CD14-positive monocyte (primary cell): ENCODE measurements around the gene CNKSR2. TPM values are rescaled to one million over a fixed set of nuclear protein-coding genes. Genes with fewer than 3 reads are reported as not detected.

ENCODE experiments used
- DNase-seq, 3 donors: peaks; one replicate each; pipeline ENCODE4 v3.0.0-alpha.2; 2011 to 2022
- H2AFZ ChIP-seq: 2 replicates; pipeline ENCODE4 v1.6.0; 2012; ENCODE audit warnings: mild to moderate bottlenecking, low read depth, low read length, inconsistent platforms; ENCODE audit not compliant: insufficient read depth, poor library complexity, severe bottlenecking
- H3K27ac ChIP-seq, 2 donors: 1 replicate in 1 of 2; 2 replicates in 1 of 2; pipeline ENCODE4 v1.5.1; 2012 to 2013; ENCODE audit warnings: low read length in 2 of 2, control low read depth in 1 of 2, inconsistent platforms in 1 of 2, low read depth in 1 of 2, mild to moderate bottlenecking in 1 of 2
- H3K27me3 ChIP-seq, 2 donors: one replicate each; pipeline versions ENCODE4 v1.6.0 to v1.6.1; 2011 to 2013; ENCODE audit warnings: low read length in 2 of 2; ENCODE audit not compliant: control insufficient read depth in 2 of 2, insufficient read depth in 2 of 2
- H3K36me3 ChIP-seq, 2 donors: replicated peaks in 1 of 2; 1 replicate in 1 of 2; 2 replicates in 1 of 2; pipeline versions ENCODE4 v1.5.1 to v1.6.1; 2012 to 2013; ENCODE audit warnings: low read length in 2 of 2, control low read depth in 1 of 2, inconsistent platforms in 1 of 2, mild to moderate bottlenecking in 1 of 2; ENCODE audit not compliant: insufficient read depth in 2 of 2, control insufficient read depth in 1 of 2
- H3K4me1 ChIP-seq, 2 donors: 1 replicate in 1 of 2; 2 replicates in 1 of 2; pipeline versions ENCODE4 v1.5.1 to v1.6.1; 2012 to 2013; ENCODE audit warnings: low read length in 2 of 2, control low read depth in 1 of 2, inconsistent platforms in 1 of 2, mild to moderate bottlenecking in 1 of 2, moderate library complexity in 1 of 2; ENCODE audit not compliant: insufficient read depth in 2 of 2, control insufficient read depth in 1 of 2
- H3K4me2 ChIP-seq: replicated peaks from 2 replicates; pipeline ENCODE3; 2012; ENCODE audit warnings: low read length, moderate library complexity, mild to moderate bottlenecking; ENCODE audit not compliant: poor library complexity, severe bottlenecking; ENCODE audit errors: extremely low read depth
- H3K4me3 ChIP-seq, 3 experiments: fragments of 200-600 bp in 1 of 3; sonication (generic) in 1 of 3; replicated peaks in 1 of 3; 1 replicate in 2 of 3; 2 replicates in 1 of 3; pipeline ENCODE4 v1.5.1; 2011 to 2013; ENCODE audit warnings: low read length in 3 of 3, mild to moderate bottlenecking in 3 of 3, control low read depth in 2 of 3, low read depth in 2 of 3, inconsistent platforms in 1 of 3, moderate library complexity in 1 of 3
- H3K79me2 ChIP-seq: 2 replicates; pipeline ENCODE4 v1.6.0; 2012; ENCODE audit warnings: mild to moderate bottlenecking, control low read depth, inconsistent platforms, low read length, moderate library complexity; ENCODE audit not compliant: insufficient read depth
- H3K9ac ChIP-seq: 2 replicates; pipeline ENCODE4 v1.6.0; 2017; ENCODE audit warnings: low read length, mild to moderate bottlenecking; ENCODE audit not compliant: insufficient read depth, poor library complexity, severe bottlenecking
- H3K9me3 ChIP-seq, 2 donors: replicated peaks in 1 of 2; 1 replicate in 1 of 2; 2 replicates in 1 of 2; pipeline versions ENCODE4 v1.5.1 to v1.6.1; 2012 to 2013; ENCODE audit warnings: low read length in 2 of 2, control low read depth in 1 of 2; ENCODE audit not compliant: control insufficient read depth in 1 of 2, insufficient read depth in 1 of 2
- H4K20me1 ChIP-seq: 2 replicates; pipeline ENCODE4 v1.6.0; 2012; ENCODE audit warnings: mild to moderate bottlenecking, low read length, control low read depth, moderate library complexity; ENCODE audit not compliant: insufficient read depth
- H3K27ac Mint-ChIP-seq, 7 donors: one replicate each; pipeline ENCODE4 v1.8.0; 2020; ENCODE audit warnings: mild to moderate bottlenecking in 7 of 7, mixed read lengths in 7 of 7, moderate library complexity in 6 of 7, inconsistent platforms in 2 of 7
- H3K27me3 Mint-ChIP-seq, 3 donors: one replicate each; pipeline ENCODE4 v1.8.0; 2021 to 2022; ENCODE audit warnings: low read depth in 3 of 3, mild to moderate bottlenecking in 3 of 3, mixed read lengths in 3 of 3, moderate library complexity in 3 of 3, inconsistent platforms in 1 of 3
- H3K36me3 Mint-ChIP-seq, 2 donors: one replicate each; pipeline ENCODE4 v1.8.0; 2020; ENCODE audit warnings: mixed read lengths in 2 of 2, inconsistent platforms in 1 of 2, mild to moderate bottlenecking in 1 of 2
- H3K4me1 Mint-ChIP-seq: one replicate; pipeline ENCODE4 v1.8.0; 2020; ENCODE audit warnings: mild to moderate bottlenecking, mixed read lengths
- H3K4me3 Mint-ChIP-seq, 2 donors: one replicate each; pipeline ENCODE4 v1.8.0; 2020; ENCODE audit warnings: mild to moderate bottlenecking in 2 of 2, mixed read lengths in 2 of 2, moderate library complexity in 1 of 2
- H3K9me3 Mint-ChIP-seq, 7 donors: one replicate each; pipeline ENCODE4 v1.8.0; 2020 to 2022; ENCODE audit warnings: mixed read lengths in 7 of 7, mild to moderate bottlenecking in 6 of 7, moderate library complexity in 6 of 7, inconsistent platforms in 2 of 7
- CTCF ChIP-seq: fragments of 200-600 bp; IDR thresholded peaks from one replicate; pipeline ENCODE4 v1.8.0; 2022; ENCODE audit warnings: antibody characterized with exemption, mild to moderate bottlenecking
- WGBS: methylation state at CpG from one replicate; pipeline ENCODE4 v1.1.5; 2013; ENCODE audit warnings: missing lambda C conversion rate; ENCODE audit not compliant: insufficient coverage; 5-methylcytosine and 5-hydroxymethylcytosine counted together
- intact Hi-C, 2 donors: fragments of 100-400 bp; cut with micrococcal nuclease; formaldehyde crosslinking; loops; one replicate each; pipeline versions ENCODE4 v1.15.0 to v1.15.1; 2023
- polyA plus RNA-seq, 3 donors: library from polyadenylated mRNA; depleted of rRNA in 1 of 3; unstranded in 2 of 3; stranded (reverse) in 1 of 3; fragments of 300-500 nt in 2 of 3; fragments of >200 nt in 1 of 3; fragmentation: Illumina TruSeq in 2 of 3; gene quantifications; 1 replicate in 2 of 3; 2 replicates in 1 of 3; pipeline ENCODE4 v1.2.3, GENCODE V29; 2012 to 2021

CNKSR2 gene
- polyA plus RNA-seq, 3 donors: 0.12 TPM; not detected in 2

GRCh38 chrX:21374994-21375707, 933 bp downstream of the CNKSR2 start:
- peaks cover 17 to 42% of the 10 kb centered on the region in 2 donors for H3K27me3 ChIP-seq
- TF ChIP-seq CTCF: no peak
- no peak overlapping the region for H3K27ac ChIP-seq
- peak overlapping the region in 1 of 3 experiments; percentile 69 for H3K4me3 ChIP-seq
- no peaks in the 10 kb centered on the region for H3K79me2 ChIP-seq
- WGBS: 0% methylated on average over 15 of the region's 46 CpGs
- peaks cover 0 to 16% (median 3%) of the 10 kb centered on the region in 7 donors for H3K9me3 Mint-ChIP-seq
- peak overlapping the region; percentile 82 to 96 for H3K4me3 Mint-ChIP-seq
- peak overlapping the region; percentile 78 for H3K4me2 ChIP-seq
- H3K27me3 Mint-ChIP-seq: peaks cover 27 to 48% (median 35%) of the 10 kb centered on the region in 3 donors
- no peak overlapping the region for H3K27ac Mint-ChIP-seq
- peak overlapping the region; percentile 72 for H2AFZ ChIP-seq
- H3K9me3 ChIP-seq: peaks cover 0 to 7% of the 10 kb centered on the region in 2 donors
- peaks cover 0 to 12% of the 10 kb centered on the region in 2 donors for H3K4me1 ChIP-seq
- H3K36me3 ChIP-seq: no peaks in the 10 kb centered on the region
- no peaks in the 10 kb centered on the region for H4K20me1 ChIP-seq
- no peak for DNase-seq
- no peak overlapping the region for H3K9ac ChIP-seq
- no peaks in the 10 kb centered on the region for H3K36me3 Mint-ChIP-seq
- H3K4me1 Mint-ChIP-seq: peaks cover 12% of the 10 kb centered on the region
- intact Hi-C loops: no loop called here

- H3K27me3 ChIP-seq: peaks cover 17 to 42% of the 10 kb centered on the region in 2 donors
- H3K27ac ChIP-seq: no peak overlapping the region
- H3K4me1 Mint-ChIP-seq: peaks cover 12% of the 10 kb centered on the region
- peak overlapping the region; percentile 78 for H3K4me2 ChIP-seq
- peaks cover 0 to 12% of the 10 kb centered on the region in 2 donors for H3K4me1 ChIP-seq
- H3K27ac Mint-ChIP-seq: no peak overlapping the region
- intact Hi-C loops: no loop called here
- peak overlapping the region; percentile 48 to 59 for H3K4me3 Mint-ChIP-seq
- peaks cover 0 to 16% (median 3%) of the 10 kb centered on the region in 7 donors for H3K9me3 Mint-ChIP-seq
- H3K36me3 Mint-ChIP-seq: no peaks in the 10 kb centered on the region
- H3K9ac ChIP-seq: no peak overlapping the region
- no peak for TF ChIP-seq CTCF
- H2AFZ ChIP-seq: no peak overlapping the region
- no CpG with 5 or more reads among the region's 5 CpGs for WGBS
- H3K4me3 ChIP-seq: no peak overlapping the region
- peaks cover 27 to 48% (median 35%) of the 10 kb centered on the region in 3 donors for H3K27me3 Mint-ChIP-seq
- H3K79me2 ChIP-seq: no peaks in the 10 kb centered on the region
- no peaks in the 10 kb centered on the region for H4K20me1 ChIP-seq
- no peak for DNase-seq
- H3K36me3 ChIP-seq: no peaks in the 10 kb centered on the region
- H3K9me3 ChIP-seq: peaks cover 0 to 7% of the 10 kb centered on the region in 2 donors
Measured at GRCh38 chrX:21375708-21376009, 1.4 kb downstream of the CNKSR2 start.
